HG02981 (cell line): Measurements from ENCODE around the gene LRIG1.

Experiments
- ATAC-seq: cut with Tn5 transposase; IDR thresholded peaks from one replicate; pipeline ENCODE4 v1.9.1; 2021; ENCODE audit warnings: mild to moderate bottlenecking, moderate library complexity; ENCODE audit not compliant: unreplicated experiment

Gene LRIG1

DNA sequence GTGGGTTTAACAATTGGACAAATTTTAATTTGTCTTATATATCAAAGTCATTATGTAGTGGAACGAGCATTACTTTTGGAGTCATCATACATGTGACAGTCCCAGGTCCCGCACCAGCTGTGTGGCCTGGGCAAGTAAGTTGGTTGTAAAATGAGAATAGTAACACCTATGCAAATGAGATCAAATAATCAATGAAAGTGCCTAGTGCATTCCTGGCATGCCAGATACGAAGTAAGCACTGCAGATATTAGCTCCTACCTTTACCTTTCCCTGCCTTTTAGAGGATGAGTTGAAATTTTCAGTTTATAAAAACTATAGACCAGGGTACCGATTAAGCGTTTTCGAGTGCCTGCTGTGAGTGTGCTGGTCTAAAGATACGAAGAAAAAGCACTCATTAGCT lies 134.1 kb downstream of the LRIG1 start:
- no peak for ATAC-seq

DNA sequence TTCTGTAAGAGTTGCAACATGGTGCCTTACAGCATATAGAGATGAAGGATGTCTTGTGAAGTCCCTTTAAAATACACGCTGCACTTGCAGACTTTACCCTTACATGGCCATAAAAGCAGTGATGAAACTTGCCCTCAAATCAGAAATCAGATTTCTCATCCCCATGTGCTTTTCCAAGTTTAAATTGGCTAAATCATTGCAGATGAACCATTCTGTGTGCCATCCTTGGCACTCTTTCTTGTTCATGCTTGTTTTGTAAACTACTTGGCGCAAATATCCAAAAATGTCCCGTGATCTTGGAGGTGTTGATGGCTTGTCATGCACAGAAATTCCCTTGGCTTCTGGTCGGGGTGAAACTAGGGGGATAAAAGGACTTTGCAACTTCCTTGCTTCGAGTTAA lies 135.7 kb downstream of the LRIG1 start:
- no peak for ATAC-seq

DNA sequence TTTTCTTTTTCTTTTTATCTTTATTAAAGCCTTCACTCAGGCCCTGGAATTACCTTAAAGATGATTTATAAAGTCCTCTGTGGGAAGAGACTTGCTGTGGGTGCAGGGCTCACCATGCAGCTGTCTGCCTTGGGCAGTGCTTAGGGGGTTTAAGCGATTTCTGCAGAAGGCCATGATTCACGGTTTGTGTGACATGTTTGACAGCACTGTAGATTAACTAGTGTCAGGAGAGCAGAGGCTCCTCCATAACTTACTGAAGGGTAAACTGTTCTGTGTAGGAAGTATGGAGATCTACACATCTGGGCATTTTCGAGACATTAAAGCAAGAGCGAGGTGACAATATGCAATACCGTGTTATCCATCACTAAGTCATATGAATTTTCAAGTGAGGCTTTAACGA lies 137.7 kb downstream of the LRIG1 start:
- ATAC-seq = no peak

DNA sequence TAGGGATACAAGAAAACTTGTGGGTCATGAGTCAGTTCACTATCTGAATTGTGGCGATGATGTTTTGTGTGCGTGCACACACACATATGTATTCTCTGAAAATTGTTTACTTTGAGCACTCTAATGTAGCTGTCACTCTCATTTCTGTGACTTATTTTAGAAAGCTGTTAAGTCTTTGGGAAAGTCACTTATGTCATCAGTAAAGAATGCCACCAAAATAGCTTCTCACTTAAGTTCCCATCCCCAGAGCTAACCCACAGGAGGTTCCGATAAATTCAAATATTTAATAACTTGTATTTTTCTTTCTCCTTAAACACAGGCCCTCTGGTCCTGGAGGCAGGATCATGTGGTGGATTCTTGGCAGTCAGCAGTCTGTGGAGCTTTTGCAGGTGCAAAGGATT lies 138.3 kb downstream of the LRIG1 start:
- no peak for ATAC-seq

DNA sequence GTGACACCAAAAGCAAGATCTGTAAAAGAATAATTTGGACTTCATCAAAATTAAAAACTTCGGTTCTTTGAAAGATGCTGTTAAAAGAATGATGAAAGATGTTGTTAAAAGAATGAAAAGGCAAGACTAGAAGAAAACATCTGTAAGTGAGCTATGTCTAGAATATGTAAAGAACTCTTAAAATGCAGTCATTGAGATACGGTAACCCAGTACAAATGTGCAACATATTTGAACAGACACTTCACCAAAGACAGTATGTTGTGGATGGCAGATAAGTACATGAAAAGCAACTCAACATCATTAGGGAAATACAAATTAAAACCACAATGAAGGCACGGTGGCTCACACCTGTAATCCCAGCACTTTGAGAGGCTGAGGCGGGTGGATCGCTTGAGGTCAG lies 139.5 kb downstream of the LRIG1 start:
- no peak for ATAC-seq

DNA sequence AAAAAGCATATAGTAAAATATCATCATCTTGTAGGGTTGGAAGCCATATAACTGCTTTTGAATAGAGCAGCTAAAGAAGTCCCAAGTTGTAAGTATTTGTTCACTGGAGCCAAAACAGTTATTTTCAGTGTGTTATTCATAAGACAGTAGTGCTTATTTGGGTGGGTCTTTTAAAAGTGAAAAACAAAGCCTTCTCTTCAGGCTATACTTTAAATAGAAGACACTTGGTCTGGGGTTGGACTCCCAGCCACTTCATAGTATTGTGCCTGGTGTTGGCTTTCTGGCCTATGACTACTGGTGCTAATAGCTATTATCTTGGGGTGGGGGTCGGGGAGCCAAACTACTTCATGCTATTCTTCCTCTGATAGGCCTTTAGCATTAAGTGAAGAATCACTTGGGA lies 144.8 kb downstream of the LRIG1 start:
- ATAC-seq = no peak

DNA sequence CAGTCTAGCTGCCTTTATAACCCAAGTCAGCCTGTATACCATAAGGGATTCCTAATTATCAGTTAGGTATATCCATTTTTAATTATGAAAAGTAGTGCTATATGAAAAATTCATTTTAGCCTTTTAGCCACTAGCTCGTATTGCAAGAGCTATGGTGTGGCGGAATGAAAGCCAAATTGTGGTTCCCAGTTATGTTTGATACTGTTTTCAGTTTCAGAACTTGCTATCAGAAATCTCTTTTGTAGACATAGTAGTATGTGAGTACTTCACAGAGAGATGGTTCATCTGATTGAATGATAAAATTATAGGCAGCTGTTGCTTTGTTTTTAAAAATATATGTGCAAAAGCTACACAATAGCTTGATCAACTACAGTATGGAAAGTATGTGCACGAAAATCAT lies 145.4 kb downstream of the LRIG1 start:
- no peak for ATAC-seq

DNA sequence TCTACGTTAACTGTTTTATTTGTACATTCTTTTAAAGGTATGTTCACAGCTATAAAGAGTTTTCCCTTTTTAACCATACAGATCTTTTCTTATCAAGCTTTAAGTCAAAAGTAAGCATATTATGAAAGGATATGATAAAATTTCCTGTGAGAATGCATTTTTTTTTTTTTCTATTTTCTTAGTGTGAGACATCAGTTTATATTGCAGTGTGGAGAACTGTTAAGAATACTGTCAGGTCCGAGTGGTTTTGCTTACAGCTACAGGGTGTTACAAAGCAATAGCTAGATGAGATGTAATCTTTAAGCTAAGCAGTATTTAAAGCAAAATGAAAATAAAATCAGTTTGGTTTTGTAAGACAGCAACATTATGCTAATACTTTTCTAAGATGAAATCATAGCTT lies 146.8 kb downstream of the LRIG1 start:
- ATAC-seq = no peak

DNA sequence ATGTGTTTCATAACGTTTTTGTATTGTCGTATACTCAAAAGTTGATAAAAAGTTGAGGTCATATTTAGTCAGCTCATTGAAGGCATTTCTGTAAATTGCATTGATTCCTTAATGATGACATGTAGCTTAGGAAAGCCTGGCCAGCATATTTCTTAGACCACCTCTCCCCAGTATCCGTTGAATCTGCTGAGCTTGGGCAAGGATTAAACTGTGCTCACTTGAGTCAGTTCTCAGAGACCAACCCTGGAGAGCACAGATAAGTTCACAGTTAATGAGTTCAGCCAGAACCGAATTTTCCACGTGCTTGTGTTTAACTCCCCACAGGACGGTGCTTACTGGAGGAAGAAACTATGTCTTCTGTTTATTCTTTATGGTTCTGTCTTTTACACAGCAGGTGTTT lies 147.3 kb downstream of the LRIG1 start:
- no peak for ATAC-seq

DNA sequence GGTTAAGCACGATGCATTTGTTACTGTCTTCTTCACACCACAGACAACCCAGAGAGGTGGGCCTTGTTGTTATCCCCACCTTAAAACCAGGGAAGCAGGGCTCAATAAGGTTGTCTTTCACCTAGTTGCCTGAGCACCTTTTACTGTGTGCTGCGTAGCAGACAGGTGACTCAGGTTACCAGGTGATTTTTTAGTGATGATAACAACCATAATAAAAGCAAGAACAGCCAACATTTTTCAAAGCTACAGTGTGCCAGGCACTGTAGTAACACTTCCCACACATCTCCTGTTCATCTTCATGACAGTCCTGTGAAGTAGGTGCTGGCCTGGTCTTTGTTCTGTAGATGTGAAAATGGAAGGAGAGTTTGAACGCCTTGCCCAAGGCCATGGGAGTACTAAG lies 147.8 kb downstream of the LRIG1 start:
- ATAC-seq = no peak

DNA sequence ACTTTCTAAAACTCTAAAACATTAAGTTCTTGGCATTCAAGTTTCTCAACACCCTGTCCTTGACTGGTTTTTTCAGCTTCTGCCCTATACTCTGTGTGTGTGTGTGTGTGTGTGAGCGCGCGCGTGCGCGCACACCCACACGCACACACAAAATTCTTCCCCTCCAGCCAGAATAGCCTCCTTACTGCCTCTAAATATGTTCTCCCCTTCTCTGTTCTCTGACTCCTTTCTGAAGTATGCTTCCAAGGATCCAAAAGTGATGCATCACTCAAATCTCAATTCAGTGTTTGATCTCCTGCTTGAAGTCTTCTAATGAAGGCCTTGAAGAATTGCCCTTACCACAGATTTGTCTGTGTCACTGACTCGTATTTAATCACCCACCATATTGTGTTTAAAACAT lies 150.2 kb downstream of the LRIG1 start:
- no peak for ATAC-seq

DNA sequence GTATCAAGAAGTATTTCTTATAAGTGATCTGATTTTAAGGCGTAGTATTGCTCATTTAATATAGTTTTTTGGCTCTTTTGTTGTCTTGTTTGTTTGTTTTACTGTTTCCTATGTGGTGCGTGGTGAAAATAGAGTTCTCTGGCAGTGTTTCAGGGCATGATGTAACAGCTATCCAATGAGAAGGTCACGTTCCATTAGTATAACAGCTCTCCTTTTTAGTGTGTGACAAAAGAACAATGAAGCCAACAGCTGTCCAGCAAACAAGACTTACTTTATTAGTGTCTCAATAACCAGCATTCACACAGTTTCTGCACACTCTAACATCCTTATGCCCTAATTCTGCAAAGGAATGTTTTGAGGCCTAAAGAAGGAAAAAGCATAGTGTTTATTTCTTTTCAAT lies 152.1 kb downstream of the LRIG1 start:
- no peak for ATAC-seq

DNA sequence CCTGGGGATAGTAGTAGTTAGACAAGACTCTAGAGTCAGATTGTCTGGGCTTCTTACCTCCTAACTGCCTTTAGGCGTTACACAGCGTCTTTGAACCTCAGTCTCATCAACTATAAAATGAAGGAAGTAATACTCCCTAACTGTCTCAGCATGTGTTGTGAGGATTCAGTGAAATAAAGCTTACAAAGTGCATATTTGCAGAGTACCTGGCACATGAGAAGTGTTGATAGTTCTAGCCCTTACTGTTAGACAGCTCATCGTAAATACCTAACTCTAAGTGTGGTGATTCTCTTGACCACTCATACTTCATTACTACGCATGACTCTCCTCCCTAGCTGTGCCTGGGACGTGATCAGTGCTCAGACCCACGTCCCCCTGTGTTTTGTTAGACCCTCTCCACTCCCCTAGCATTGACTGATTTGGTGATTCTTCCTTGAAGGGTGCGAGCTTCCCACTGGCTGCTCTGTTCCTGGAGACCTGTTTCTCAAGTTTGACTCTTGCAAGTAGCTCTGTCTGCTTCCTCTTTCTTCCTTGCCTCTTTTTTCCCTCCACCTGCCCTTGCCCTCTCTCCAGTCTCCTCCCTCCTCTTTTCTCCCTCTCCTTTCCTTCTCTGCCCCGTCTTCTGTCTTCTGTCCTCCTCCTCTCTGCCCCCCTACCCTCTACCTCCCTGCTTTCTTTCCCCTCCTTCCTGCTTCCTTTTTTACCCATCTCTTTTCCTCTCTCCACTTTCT lies 155.8 kb downstream of the LRIG1 start:
- ATAC-seq = no peak

DNA sequence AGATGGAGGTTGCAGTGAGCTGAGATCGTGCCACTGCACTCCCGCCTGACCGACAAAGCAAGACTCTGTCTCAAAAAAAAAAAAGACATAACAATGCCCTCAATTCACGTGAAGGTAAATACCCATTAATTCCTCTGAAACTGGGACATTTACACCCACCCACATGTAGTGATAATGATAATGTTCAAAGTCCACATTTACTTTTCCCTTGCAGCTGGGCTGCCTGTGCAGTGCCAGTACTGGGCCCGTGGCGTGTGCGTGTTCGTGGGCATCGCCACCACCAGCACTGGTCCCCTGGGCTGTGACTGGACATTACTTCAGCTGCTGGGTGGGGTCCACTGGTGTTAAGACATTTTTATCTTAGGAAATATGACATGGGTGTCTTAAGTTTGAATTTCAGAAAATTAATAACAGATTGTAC lies 156.4 kb downstream of the LRIG1 start:
- no peak for ATAC-seq

DNA sequence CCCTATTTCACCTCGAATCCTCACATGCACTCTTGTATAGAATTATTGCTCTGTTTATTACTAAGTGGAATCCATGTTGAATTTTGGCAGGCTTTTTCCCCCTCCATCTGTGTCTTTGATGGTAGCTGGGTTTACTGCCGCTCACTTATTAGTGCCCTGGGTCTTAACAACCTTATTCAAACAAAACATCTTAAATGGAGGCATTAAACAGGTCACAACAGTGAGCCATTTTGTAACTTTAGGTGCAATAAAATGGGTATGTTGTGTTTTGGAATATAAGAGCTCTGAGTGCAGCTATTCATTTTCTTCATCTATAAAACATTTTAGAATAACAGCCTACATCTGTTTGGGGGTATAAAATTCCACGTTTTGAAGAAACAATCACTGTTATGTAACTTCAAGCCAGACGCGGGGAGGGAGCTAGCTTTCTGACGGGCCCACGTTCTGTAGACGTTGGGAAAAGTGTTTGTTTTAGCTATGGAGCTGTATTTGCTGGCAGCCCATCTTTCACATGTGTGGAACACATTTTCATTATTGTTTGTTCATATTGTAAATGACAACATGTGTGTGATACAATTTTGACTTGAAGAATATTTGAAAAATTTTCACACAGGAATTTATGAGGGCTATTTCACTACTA lies 158.0 kb downstream of the LRIG1 start:
- ATAC-seq = no peak

DNA sequence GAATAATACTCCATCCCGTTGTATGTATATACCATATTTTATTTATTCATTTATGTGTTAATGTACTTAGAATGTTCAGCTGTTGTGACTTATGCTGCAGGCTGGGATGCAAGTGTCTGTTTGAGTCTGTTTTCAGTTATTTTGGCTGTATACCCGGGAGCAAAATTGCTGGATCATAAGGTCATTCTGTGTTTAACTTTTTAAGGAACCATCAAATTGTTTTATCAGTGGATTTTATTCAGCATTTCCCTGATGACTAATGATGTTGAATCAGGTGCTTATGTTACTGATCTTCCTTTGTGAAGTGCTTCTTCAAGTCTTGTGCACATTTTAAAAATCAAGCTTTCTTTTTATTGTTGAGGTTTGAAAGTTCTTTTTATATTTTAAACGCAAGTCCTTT lies 161.9 kb downstream of the LRIG1 start:
- ATAC-seq = no peak

DNA sequence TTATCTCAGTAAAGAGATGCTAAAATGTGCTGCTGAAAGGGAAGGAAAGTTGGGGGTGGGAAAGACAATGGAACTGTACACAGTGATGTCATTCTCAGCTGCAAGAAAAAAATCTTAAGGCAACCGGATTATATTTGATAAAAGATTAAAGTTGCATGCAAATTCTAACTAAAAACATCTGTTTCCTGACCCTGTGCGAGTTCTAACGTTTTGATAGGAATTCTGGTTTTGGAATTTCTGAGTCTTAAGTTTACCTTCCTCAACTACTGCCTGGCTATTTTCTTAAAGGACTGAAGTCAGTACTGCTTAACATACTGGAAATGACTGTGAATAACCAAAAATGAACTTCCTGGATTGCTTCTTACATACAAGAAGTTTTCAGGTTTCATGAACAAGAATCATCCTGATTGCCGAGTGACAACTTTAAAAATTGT lies 164.5 kb downstream of the LRIG1 start:
- ATAC-seq = no peak

DNA sequence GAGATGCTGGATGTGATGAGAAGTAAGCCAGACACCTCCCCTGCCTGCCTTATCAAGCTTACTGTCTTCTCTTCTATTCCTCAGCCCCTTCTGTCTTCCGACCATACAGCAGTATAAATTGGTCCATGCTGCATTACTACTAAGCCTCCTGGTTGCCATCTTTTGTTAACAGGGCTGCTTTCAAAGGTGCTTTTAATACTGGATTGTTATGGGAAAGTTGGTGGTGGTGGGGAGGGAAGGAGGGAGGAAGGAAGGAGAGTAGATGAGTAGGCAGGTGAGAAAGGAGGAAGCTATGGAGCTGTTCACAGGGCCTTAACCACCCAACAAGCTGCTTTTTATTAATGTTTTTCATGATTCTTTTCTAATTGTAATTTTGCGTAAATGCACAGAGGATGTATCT lies 165.2 kb downstream of the LRIG1 start:
- no peak for ATAC-seq
